ENCODE measurements around the gene C2orf66. TPM values are rescaled to one million over a fixed set of nuclear protein-coding genes. Genes with fewer than 3 reads are reported as not detected.

The C2orf66 gene
- total RNA-seq, 2 experiments from 2014 or later: not detected

Other genes with a start within 250 kb of the C2orf66 start
- 1 to 10 TPM; 1.4 to 2.3 TPM for gene HECW2, start 215.8 kb downstream of the C2orf66 start, total RNA-seq
- 10 to 100 TPM; 13.2 to 13.9 TPM for gene CCDC150, start 169.6 kb downstream of the C2orf66 start, total RNA-seq
- 10 to 100 TPM; 77.1 to 86.0 TPM for gene GTF3C3, start 9.7 kb downstream of the C2orf66 start, total RNA-seq
- gene PGAP1, start 117.4 kb upstream of the C2orf66 start, total RNA-seq: 10 to 100 TPM; 24.5 to 25.5 TPM